ENCODE results near the gene HTT.

DNA sequence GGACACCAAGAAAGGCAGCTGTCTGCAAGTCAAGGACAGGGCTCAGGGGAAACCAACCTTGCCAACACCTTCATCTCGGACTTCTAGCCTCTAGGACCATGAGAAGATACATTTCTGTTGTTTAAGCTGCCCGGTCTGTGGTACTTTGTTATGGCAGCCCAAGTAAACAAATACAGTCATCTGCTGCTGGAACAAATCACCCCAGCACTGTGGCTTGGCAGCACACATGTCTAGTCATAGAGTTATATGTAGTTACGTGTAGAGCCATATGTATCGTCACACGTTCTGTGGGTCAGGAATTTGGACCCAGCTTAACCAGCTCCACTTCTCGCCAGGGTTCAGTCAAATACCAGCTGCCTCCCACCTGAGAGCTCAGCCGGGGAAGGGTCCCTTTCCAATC lies 2.7 kb upstream of the HTT start:
- TF ChIP-seq POLR2A (IDR thresholded peaks at IDR 0.05; ENCODE audit: control extremely low read depth in 1 of 2, low read depth in 2 of 2, low read length in 2 of 2): no peak
- TF ChIP-seq RNF2 (IDR thresholded peaks at IDR 0.05; ENCODE audit: borderline replicate concordance, low read depth, low read length, missing control alignments, poor library complexity, severe bottlenecking): no peak
- TF ChIP-seq ZNF274 (IDR thresholded peaks at IDR 0.05; ENCODE audit: borderline replicate concordance, extremely low read depth, low read length): no peak
- TF ChIP-seq POLR2AphosphoS5 (IDR thresholded peaks at IDR 0.05; ENCODE audit: low read depth, low read length): no peak
- no peak for TF ChIP-seq SP4 (IDR thresholded peaks at IDR 0.05; ENCODE audit: low read length)
- no peak for TF ChIP-seq EZH2 (IDR thresholded peaks at IDR 0.05; ENCODE audit: low read depth, low read length, severe bottlenecking)
- TF ChIP-seq RAD21 (IDR thresholded peaks at IDR 0.05 in 1 of 2, conservative IDR thresholded peaks at IDR 0.05 in 1 of 2; ENCODE audit: low read depth in 2 of 2, low read length in 2 of 2): no peak
- no peak for TF ChIP-seq CHD2 (IDR thresholded peaks at IDR 0.05; ENCODE audit: low read length)
